Measurements from ENCODE around the gene CD244.
A peak's percentile ranks its signal among the peaks of the same experiment; 100 is the strongest.

CD244 gene

DNA sequence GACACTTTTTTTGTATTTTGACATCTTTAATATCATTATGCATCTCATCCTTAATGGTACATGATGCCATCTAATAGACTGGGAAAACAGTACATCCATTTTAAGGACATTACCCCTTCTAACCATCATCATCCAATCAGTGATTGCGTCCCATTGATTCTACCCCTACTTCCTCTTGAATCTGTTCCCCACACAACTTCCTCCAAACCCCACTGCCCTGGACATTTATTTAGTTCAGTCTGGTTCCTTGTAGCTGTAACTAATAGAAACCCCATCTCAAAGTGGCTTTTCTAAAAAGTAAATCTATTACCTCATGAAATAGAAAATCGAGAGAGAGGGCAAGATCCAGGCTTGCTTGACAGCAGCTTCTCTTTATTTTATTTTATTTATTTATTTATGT, 24.4 kb upstream of the CD244 start:
- no peak for TF ChIP-seq EZH2phosphoT487 (IDR thresholded peaks at IDR 0.05; ENCODE audit: low read depth)
- TF ChIP-seq, protein P1, sequence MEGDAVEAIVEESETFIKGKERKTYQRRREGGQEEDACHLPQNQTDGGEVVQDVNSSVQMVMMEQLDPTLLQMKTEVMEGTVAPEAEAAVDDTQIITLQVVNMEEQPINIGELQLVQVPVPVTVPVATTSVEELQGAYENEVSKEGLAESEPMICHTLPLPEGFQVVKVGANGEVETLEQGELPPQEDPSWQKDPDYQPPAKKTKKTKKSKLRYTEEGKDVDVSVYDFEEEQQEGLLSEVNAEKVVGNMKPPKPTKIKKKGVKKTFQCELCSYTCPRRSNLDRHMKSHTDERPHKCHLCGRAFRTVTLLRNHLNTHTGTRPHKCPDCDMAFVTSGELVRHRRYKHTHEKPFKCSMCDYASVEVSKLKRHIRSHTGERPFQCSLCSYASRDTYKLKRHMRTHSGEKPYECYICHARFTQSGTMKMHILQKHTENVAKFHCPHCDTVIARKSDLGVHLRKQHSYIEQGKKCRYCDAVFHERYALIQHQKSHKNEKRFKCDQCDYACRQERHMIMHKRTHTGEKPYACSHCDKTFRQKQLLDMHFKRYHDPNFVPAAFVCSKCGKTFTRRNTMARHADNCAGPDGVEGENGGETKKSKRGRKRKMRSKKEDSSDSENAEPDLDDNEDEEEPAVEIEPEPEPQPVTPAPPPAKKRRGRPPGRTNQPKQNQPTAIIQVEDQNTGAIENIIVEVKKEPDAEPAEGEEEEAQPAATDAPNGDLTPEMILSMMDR (IDR thresholded peaks at IDR 0.05; ENCODE audit: low read depth, low read length): no peak
- H3K79me2 ChIP-seq (ENCODE audit: low read length): no peaks in the 10 kb centered on the region
- no peaks in the 10 kb centered on the region; the same call in 1 of the 2 replicates for H3K27me3 ChIP-seq (ENCODE audit: low read depth, low read length)
- no peaks in the 10 kb centered on the region for H3K9me3 ChIP-seq (ENCODE audit: insufficient read depth, low read length)
- H3K27ac ChIP-seq (ENCODE audit: low read length): no peak overlapping the region
- H3K4me1 ChIP-seq (ENCODE audit: low read length): no peaks in the 10 kb centered on the region
- no peak overlapping the region for H3K9ac ChIP-seq (ENCODE audit: low read length)
- H2AFZ ChIP-seq (ENCODE audit: low read depth, low read length): no peak overlapping the region
- no peaks in the 10 kb centered on the region for H4K20me1 ChIP-seq (ENCODE audit: insufficient read depth, low read length)
- H3K4me2 ChIP-seq (ENCODE audit: low read length): no peak overlapping the region
- no peaks in the 10 kb centered on the region for H3K36me3 ChIP-seq (replicated peaks; ENCODE audit: low read depth, low read length)
- H3K4me3 ChIP-seq (ENCODE audit: low read length): no peak overlapping the region

DNA sequence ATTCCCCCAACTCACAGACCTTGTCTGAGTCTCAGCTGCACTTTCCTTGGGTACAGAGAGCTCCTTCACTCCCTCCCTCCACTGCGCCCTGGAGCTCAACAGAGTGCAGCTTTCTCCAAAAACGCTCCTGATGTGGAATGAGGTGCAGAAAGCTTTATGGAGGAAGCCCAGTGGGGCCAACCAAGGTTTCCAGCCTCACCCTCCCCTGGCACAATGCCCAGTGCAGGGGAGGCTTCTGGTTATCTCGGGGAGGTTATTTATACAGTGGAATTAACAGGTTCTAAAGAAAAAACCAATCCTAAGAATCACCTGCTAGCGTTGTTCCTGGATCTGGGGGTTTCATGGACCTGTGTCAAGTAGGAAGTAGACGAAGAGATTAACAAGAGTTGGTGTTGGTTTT, 22.4 kb upstream of the CD244 start, which contains the start of gene ITLN1:
TSS of gene ITLN1 (minus strand) at position 139 of the 400 bp plus-strand sequence. CDS start 303 bp downstream, outside the sequence.
- H3K27ac ChIP-seq (ENCODE audit: low read length): no peak within 1 kb of the TSS
- H2AFZ ChIP-seq (ENCODE audit: low read depth, low read length): peak within 1 kb of the TSS; percentile 3; the same call in 1 of the 2 replicates
- H3K27me3 ChIP-seq (ENCODE audit: low read depth, low read length): no peaks in the 10 kb centered on the region
- TF ChIP-seq, protein P1 (IDR thresholded peaks at IDR 0.05; ENCODE audit: low read depth, low read length): no peak
- no peak for TF ChIP-seq EZH2phosphoT487 (IDR thresholded peaks at IDR 0.05; ENCODE audit: low read depth)
- H3K79me2 ChIP-seq (ENCODE audit: low read length): no peaks in the 10 kb centered on the region
- no peaks in the 10 kb centered on the region for H3K9me3 ChIP-seq (ENCODE audit: insufficient read depth, low read length)
- no peak within 1 kb of the TSS for H3K4me3 ChIP-seq (ENCODE audit: low read length)
- H3K4me2 ChIP-seq (ENCODE audit: low read length): no peak within 1 kb of the TSS
- H3K9ac ChIP-seq (ENCODE audit: low read length): no peak within 1 kb of the TSS
- no peaks in the 10 kb centered on the region for H3K36me3 ChIP-seq (replicated peaks; ENCODE audit: low read depth, low read length)
- no peaks in the 10 kb centered on the region for H3K4me1 ChIP-seq (ENCODE audit: low read length)
- H4K20me1 ChIP-seq (ENCODE audit: insufficient read depth, low read length): no peaks in the 10 kb centered on the region

DNA sequence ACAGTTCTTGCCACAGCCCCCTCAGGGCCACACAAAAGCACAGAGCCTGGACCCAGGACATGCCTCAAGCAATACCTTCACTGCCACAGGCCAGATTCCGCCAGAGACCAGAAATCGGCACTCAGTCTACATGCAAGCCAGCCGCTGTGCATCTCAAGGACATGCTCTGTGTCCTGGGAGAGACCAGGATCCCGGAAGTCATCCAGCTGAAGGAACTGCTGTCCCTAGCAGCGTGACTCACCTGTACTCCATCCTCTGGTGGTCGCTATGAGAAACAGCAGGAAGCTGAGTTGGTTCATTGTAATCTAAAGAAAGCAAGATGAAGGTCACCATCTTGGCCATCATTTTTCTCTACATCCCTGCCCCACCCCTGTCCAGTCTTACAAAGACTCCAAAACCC, 21.9 kb upstream of the CD244 start:
- H3K4me2 ChIP-seq (ENCODE audit: low read length): no peak overlapping the region
- no peaks in the 10 kb centered on the region for H4K20me1 ChIP-seq (ENCODE audit: insufficient read depth, low read length)

More for the DNA sequence above, 21.9 kb upstream of the CD244 start:
- Histone ChIP-seq H3K79me2 (ENCODE audit: low read length) (no peaks in the 10 kb centered on the region), H3K4me1 (ENCODE audit: low read length) (no peaks in the 10 kb centered on the region), H3K9me3 (ENCODE audit: insufficient read depth, low read length) (no peaks in the 10 kb centered on the region), H2AFZ (ENCODE audit: low read depth, low read length) (peak overlapping the region; percentile 3; the same call in 1 of the 2 replicates), H3K27me3 (ENCODE audit: low read depth, low read length) (0 out of 2 replicates have a peak, but pooled peaks cover under 1% of the 10 kb centered on the region), H3K36me3 (replicated peaks; ENCODE audit: low read depth, low read length) (no peaks in the 10 kb centered on the region), H3K4me3 (ENCODE audit: low read length) (no peak overlapping the region), H3K27ac (ENCODE audit: low read length) (no peak overlapping the region), H3K9ac (ENCODE audit: low read length) (no peak overlapping the region)
- TF ChIP-seq, protein P1 (IDR thresholded peaks at IDR 0.05; ENCODE audit: low read depth, low read length): peak; percentile 20; the same call in 1 of the 2 replicates
- TF ChIP-seq EZH2phosphoT487 (IDR thresholded peaks at IDR 0.05; ENCODE audit: low read depth): no peak

Data from OCI-LY3 (cell line).